H9 (cell line): ENCODE data around the gene PITRM1. TPM values are rescaled to one million over a fixed set of nuclear protein-coding genes. Genes with fewer than 3 reads are reported as not detected.
A peak's percentile ranks its signal among the peaks of the same experiment; 100 is the strongest.

Source experiments
- DNase-seq: peaks from one replicate; pipeline ENCODE4 v3.0.0-alpha.2; 2017
- H2AFZ ChIP-seq: one replicate; pipeline ENCODE4 v1.6.1; 2013; ENCODE audit warnings: mild to moderate bottlenecking, low read length, control low read depth, moderate library complexity
- H2AK5ac ChIP-seq: 2 replicates; pipeline ENCODE4 v1.6.1; 2013; ENCODE audit warnings: low read length, control low read depth, mixed read lengths; ENCODE audit not compliant: insufficient read length
- H2BK120ac ChIP-seq: one replicate; pipeline ENCODE4 v1.6.1; 2013; ENCODE audit warnings: low read depth, mild to moderate bottlenecking, low read length, control low read depth, inconsistent platforms; ENCODE audit not compliant: poor library complexity, severe bottlenecking
- H2BK12ac ChIP-seq: 2 replicates; pipeline ENCODE4 v1.6.1; 2013; ENCODE audit warnings: low read length, control low read depth, mixed read lengths, low read depth; ENCODE audit not compliant: insufficient read length
- H2BK15ac ChIP-seq: 2 replicates; pipeline ENCODE4 v1.6.1; 2013; ENCODE audit warnings: low read depth, low read length, control low read depth
- H2BK20ac ChIP-seq: one replicate; pipeline ENCODE4 v1.6.1; 2013; ENCODE audit warnings: low read depth, mild to moderate bottlenecking, low read length, control low read depth, inconsistent platforms; ENCODE audit not compliant: poor library complexity, severe bottlenecking
- H2BK5ac ChIP-seq: 2 replicates; pipeline ENCODE4 v1.6.1; 2013; ENCODE audit warnings: low read length, control low read depth, mixed read lengths; ENCODE audit not compliant: insufficient read length
- H3K14ac ChIP-seq: 2 replicates; pipeline ENCODE4 v1.6.1; 2013; ENCODE audit warnings: low read length, control low read depth; ENCODE audit not compliant: insufficient read depth
- H3K18ac ChIP-seq: 2 replicates; pipeline ENCODE4 v1.6.1; 2013; ENCODE audit warnings: low read depth, mild to moderate bottlenecking, mixed read lengths, low read length, control low read depth; ENCODE audit not compliant: insufficient read length
- H3K23ac ChIP-seq: 2 replicates; pipeline ENCODE4 v1.6.1; 2013; ENCODE audit warnings: low read length, control low read depth, mixed read lengths, low read depth; ENCODE audit not compliant: insufficient read length
- H3K23me2 ChIP-seq: 2 replicates; pipeline ENCODE4 v1.6.1; 2013; ENCODE audit warnings: low read depth, mild to moderate bottlenecking, mixed read lengths, low read length, control low read depth; ENCODE audit not compliant: insufficient read length, poor library complexity, severe bottlenecking
- H3K27ac ChIP-seq: 2 replicates; pipeline ENCODE4 v1.5.1; 2013; ENCODE audit warnings: low read length, control low read depth, mixed read lengths, low read depth; ENCODE audit not compliant: insufficient read length
- H3K27me3 ChIP-seq: 2 replicates; pipeline ENCODE4 v1.6.1; 2013; ENCODE audit warnings: low read length, control low read depth, inconsistent platforms; ENCODE audit not compliant: insufficient read depth
- H3K4ac ChIP-seq: 2 replicates; pipeline ENCODE4 v1.6.1; 2013; ENCODE audit warnings: low read depth, mild to moderate bottlenecking, control low read depth, inconsistent platforms, low read length, moderate library complexity
- H3K4me1 ChIP-seq: 2 replicates; pipeline ENCODE4 v1.6.1; 2013; ENCODE audit warnings: low read length, control low read depth, inconsistent platforms; ENCODE audit not compliant: insufficient read depth
- H3K4me2 ChIP-seq: 2 replicates; pipeline ENCODE4 v1.6.1; 2013; ENCODE audit warnings: low read length, control low read depth, mixed read lengths; ENCODE audit not compliant: insufficient read length, insufficient read depth
- H3K56ac ChIP-seq: 2 replicates; pipeline ENCODE4 v1.6.1; 2013; ENCODE audit warnings: low read depth, mild to moderate bottlenecking, mixed read lengths, low read length, control low read depth; ENCODE audit not compliant: insufficient read length
- H3K79me1 ChIP-seq: 2 replicates; pipeline ENCODE4 v1.6.1; 2013; ENCODE audit warnings: low read depth, mild to moderate bottlenecking, moderate library complexity, low read length, control low read depth, inconsistent platforms; ENCODE audit not compliant: insufficient read depth, poor library complexity, severe bottlenecking
- H3K79me2 ChIP-seq: 2 replicates; pipeline ENCODE4 v1.6.1; 2013; ENCODE audit warnings: low read length, control low read depth, inconsistent platforms; ENCODE audit not compliant: insufficient read depth
- H3K9ac ChIP-seq: 2 replicates; pipeline ENCODE4 v1.6.1; 2013; ENCODE audit warnings: low read length, control low read depth, mixed read lengths; ENCODE audit not compliant: insufficient read length; ENCODE audit errors: extremely low read depth
- H3K9me3 ChIP-seq: one replicate; pipeline ENCODE4 v1.6.1; 2013; ENCODE audit warnings: low read depth, low read length, inconsistent platforms; ENCODE audit not compliant: control insufficient read depth
- H3T11ph ChIP-seq: one replicate; pipeline ENCODE4 v1.6.1; 2013; ENCODE audit warnings: mild to moderate bottlenecking, low read length, control low read depth, inconsistent platforms
- H4K20me1 ChIP-seq: one replicate; pipeline ENCODE4 v1.6.1; 2013; ENCODE audit not compliant: control insufficient read depth, insufficient read length, insufficient read depth
- H4K5ac ChIP-seq: 2 replicates; pipeline ENCODE4 v1.6.1; 2013; ENCODE audit warnings: low read depth, mild to moderate bottlenecking, mixed read lengths, low read length, control low read depth; ENCODE audit not compliant: insufficient read length
- H4K8ac ChIP-seq: replicated peaks from 2 replicates; pipeline ENCODE4 v1.6.1; 2013; ENCODE audit warnings: low read length, control low read depth, mixed read lengths, low read depth; ENCODE audit not compliant: insufficient read length
- H4K91ac ChIP-seq: 2 replicates; pipeline ENCODE4 v1.6.1; 2013; ENCODE audit warnings: low read depth, mild to moderate bottlenecking, moderate library complexity, mixed read lengths, low read length, control low read depth; ENCODE audit not compliant: insufficient read length
- H3K27ac Mint-ChIP-seq, 3 experiments: 2 replicates in 2 of 3; 3 replicates in 1 of 3; pipeline ENCODE4 v1.8.0; 2020 to 2021; ENCODE audit warnings: mixed read lengths in 3 of 3, mild to moderate bottlenecking in 1 of 3, moderate library complexity in 1 of 3
- H3K27me3 Mint-ChIP-seq: 2 replicates; pipeline ENCODE4 v1.8.0; 2021; ENCODE audit warnings: low read depth, mild to moderate bottlenecking, moderate library complexity, mixed read lengths
- H3K36me3 Mint-ChIP-seq, 3 experiments: 2 replicates in 2 of 3; 3 replicates in 1 of 3; pipeline ENCODE4 v1.8.0; 2020 to 2021; ENCODE audit warnings: low read depth in 3 of 3, mixed read lengths in 3 of 3; ENCODE audit not compliant: insufficient read depth in 1 of 3
- H3K4me1 Mint-ChIP-seq, 2 experiments: 2 replicates each; pipeline ENCODE4 v1.8.0; 2020; ENCODE audit warnings: mixed read lengths in 2 of 2
- H3K4me3 Mint-ChIP-seq, 2 experiments: 2 replicates in 1 of 2; 3 replicates in 1 of 2; pipeline ENCODE4 v1.8.0; 2020 to 2021; ENCODE audit warnings: mild to moderate bottlenecking in 2 of 2, mixed read lengths in 2 of 2, moderate library complexity in 1 of 2
- H3K9me3 Mint-ChIP-seq, 2 experiments: 2 replicates in 1 of 2; 3 replicates in 1 of 2; pipeline ENCODE4 v1.8.0; 2020; ENCODE audit warnings: mild to moderate bottlenecking in 2 of 2, mixed read lengths in 2 of 2, moderate library complexity in 1 of 2
- WGBS: extraction: QIAGEN DNeasy Blood & Tissue Kit; methylation state at CpG from one replicate; pipeline ENCODE4 v1.1.7; 2013; ENCODE audit warnings: missing lambda C conversion rate, low lambda C conversion rate, mixed read lengths; ENCODE audit not compliant: insufficient read length; ENCODE audit errors: extremely low coverage; 5-methylcytosine and 5-hydroxymethylcytosine counted together
- total RNA-seq: library from RNA; stranded (reverse); gene quantifications from 2 replicates; pipeline ENCODE4 v1.2.1, GENCODE V29; 2021
- TF ChIP-seq, protein P1 (sequence below): fragments of 200-600 bp; sonication (generic); conservative IDR thresholded peaks from 3 replicates; pipeline ENCODE4 v1.8.0; 2021; ENCODE audit warnings: antibody characterized with exemption, mild to moderate bottlenecking

Gene PITRM1
- total RNA-seq, 1 experiment from 2014 or later: 27.8 TPM

DNA sequence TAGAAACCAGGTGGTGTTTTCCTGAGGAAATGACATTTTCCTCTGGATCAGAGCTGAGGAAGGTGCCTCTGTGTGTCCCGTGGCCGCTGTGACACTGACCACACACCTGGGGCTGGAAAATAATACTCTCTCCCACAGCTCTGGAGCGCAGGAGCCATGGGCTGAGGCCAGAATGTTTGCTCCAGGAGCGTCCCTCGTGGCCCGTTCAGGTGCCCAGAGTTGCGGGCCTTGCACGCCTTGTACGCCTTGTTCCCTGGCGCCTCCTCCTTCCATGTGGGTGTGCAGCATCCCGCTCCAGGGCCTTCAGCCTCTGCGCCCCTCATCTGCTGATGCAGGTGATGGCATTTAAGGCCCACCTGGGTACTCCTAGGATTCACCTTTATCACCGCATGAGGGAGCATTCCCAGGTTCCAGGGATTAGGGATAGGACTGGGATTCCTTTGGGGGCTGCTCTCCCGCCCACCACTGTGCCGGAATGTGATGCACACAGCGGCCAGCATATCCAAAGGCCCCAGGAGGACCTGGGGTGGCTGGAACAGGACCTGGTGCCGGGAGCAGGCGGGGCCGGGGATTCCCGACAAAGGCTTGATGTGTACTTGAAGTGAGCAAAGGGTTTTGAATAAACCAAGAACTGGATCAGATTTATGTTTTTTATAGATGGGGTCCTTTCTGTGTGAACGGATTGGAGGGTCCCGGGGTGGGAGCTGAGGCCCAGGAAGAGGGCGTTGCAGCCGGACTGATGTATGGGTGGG, 44.0 kb downstream of the PITRM1 start:
- H2BK20ac ChIP-seq: no peak overlapping the region
- no peak overlapping the region for H3K56ac ChIP-seq
- no peak overlapping the region for H3K9ac ChIP-seq
- H4K91ac ChIP-seq: no peak overlapping the region
- no peak overlapping the region for H3T11ph ChIP-seq
- no peak overlapping the region for H2AK5ac ChIP-seq
- H3K79me1 ChIP-seq: no peaks in the 10 kb centered on the region
- no peak overlapping the region for H4K8ac ChIP-seq
- TF ChIP-seq, protein P1, sequence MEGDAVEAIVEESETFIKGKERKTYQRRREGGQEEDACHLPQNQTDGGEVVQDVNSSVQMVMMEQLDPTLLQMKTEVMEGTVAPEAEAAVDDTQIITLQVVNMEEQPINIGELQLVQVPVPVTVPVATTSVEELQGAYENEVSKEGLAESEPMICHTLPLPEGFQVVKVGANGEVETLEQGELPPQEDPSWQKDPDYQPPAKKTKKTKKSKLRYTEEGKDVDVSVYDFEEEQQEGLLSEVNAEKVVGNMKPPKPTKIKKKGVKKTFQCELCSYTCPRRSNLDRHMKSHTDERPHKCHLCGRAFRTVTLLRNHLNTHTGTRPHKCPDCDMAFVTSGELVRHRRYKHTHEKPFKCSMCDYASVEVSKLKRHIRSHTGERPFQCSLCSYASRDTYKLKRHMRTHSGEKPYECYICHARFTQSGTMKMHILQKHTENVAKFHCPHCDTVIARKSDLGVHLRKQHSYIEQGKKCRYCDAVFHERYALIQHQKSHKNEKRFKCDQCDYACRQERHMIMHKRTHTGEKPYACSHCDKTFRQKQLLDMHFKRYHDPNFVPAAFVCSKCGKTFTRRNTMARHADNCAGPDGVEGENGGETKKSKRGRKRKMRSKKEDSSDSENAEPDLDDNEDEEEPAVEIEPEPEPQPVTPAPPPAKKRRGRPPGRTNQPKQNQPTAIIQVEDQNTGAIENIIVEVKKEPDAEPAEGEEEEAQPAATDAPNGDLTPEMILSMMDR: no peak
- H3K4me2 ChIP-seq: no peak overlapping the region
- H2BK15ac ChIP-seq: no peak overlapping the region
- no peak for DNase-seq
- WGBS: no CpG with 5 or more reads among the region's 24 CpGs
- H3K27ac Mint-ChIP-seq: 0 out of 7 replicates have a peak overlapping the region, but pooled peaks of 1 of the 3 experiments have one; percentile 44
- H3K9me3 Mint-ChIP-seq: no peaks in the 10 kb centered on the region
- no peak overlapping the region for H2BK120ac ChIP-seq
- H3K9me3 ChIP-seq: no peaks in the 10 kb centered on the region
- no peak overlapping the region for H4K5ac ChIP-seq
- H3K4me1 ChIP-seq: no peaks in the 10 kb centered on the region
- H3K27me3 ChIP-seq: no peaks in the 10 kb centered on the region
- no peak overlapping the region for H2BK5ac ChIP-seq
- no peaks in the 10 kb centered on the region for H3K4me1 Mint-ChIP-seq
- H3K14ac ChIP-seq: no peak overlapping the region
- no peak overlapping the region for H3K18ac ChIP-seq
- H2BK12ac ChIP-seq: no peak overlapping the region
- H3K4ac ChIP-seq: no peak overlapping the region
- no peaks in the 10 kb centered on the region for H3K27me3 Mint-ChIP-seq
- H3K27ac ChIP-seq: no peak overlapping the region
- no peak overlapping the region for H3K23ac ChIP-seq
- no peaks in the 10 kb centered on the region for H3K23me2 ChIP-seq
- no peak overlapping the region for H3K4me3 Mint-ChIP-seq
- peaks cover 26 to 84% (median 83%) of the 10 kb centered on the region in 3 experiments for H3K36me3 Mint-ChIP-seq
- H3K79me2 ChIP-seq: no peaks in the 10 kb centered on the region
- H4K20me1 ChIP-seq: no peaks in the 10 kb centered on the region
- no peak overlapping the region for H2AFZ ChIP-seq
